ENCODE data around the gene ERICH3.
A peak's percentile ranks its signal among the peaks of the same experiment; 100 is the strongest.

Gene ERICH3, protein sequence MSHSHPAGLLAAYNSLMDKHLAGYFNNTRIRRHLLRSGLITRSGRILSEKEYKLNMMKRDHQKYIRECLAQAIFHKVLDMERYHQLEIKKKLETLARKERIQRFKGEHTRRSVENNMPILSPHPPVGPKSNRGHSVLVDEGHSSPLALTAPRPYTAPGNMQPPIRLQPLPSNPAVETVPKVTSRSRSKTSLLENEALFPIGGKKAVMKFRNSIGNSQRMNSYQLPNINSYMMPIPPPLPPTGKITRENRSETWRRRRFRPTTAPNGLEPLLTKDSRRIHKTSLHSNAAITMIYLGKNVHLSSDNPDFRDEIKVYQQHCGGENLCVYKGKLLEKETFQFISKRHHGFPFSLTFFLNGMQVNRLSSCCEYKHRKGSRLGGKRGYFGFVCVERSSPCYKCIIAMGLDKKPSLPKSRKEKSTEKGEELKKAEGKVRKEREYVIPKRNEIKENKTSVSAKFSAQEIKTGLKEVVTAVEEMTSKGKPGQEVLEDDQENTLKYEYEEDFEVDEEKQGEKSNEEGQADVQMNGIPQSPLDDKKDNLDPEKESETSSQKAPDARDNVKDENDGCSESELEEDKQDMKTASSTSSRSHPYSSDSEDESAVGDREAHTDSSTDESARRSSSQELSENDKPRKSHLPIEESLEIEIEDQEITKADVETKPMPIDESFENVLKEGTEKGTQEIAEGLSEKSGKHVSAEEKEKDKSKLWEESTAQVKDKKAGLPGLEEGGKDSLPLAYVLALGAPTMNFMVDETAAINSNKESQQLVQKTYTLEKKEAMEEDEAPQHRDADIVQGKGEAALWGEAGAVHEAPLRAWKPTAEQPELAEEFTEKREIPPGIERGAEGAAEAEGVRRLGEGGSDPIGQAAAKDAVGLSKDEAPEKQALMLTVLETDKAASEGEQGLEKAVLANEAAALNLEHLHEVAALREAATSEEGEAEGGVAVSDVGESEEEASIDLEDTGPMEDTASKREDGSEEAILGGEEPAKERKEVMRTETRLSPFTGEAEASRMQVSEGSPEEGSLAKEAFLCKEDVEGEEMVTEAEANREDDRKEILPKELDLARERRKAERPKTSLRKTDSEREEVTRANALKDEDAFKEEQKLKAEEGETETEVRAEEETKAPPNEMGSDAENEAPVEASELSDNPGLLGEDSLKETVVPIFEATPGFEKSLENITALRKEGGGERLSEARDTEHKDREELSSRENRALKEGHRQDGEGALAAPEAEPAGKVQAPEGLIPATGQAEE (N-terminal part only)

DNA sequence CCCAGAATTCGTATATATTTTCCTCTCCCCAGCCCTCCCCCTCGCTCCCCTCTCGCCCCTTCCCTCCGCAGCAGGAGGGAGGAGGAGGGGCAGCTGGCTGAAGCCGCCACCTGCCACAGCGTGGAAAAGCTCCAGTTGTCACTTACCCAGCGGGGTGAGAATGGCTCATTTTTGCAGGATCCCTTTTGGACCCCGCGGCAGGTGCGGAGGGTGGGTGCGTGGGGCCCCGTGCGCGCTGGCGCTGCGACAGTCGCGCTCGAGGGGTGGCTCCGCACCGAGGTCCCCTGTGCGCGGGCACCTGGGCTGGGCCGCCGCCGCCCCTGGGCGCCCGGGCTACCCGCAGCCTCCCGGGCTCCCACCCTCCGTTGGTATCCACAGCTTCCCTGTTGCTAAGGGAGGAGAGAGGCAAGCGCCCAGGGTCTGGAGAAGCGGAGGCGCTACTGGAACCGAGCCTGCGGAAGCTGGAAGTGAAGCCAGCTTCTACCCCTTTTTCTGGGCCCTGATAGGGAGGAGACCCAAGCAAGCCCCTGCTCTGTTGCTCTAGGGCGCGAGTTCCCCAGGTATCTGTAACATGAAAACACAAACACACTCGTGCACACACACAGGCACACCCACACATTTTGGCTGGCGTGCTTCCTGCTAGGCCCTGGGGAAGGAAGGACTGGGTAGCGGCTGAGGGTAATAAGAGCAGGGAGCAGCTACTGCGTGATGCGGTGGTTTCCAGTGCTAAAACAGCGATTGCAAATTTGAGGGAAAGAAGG lies at the start of gene ERICH3:
Gene ERICH3 (minus strand): TSS at position 442 of the 761 bp plus-strand sequence. CDS start 273 bp downstream, at position 169.
- DNase-seq: peak in 2 of 3 experiments; percentile 89 to 90

- DNase-seq: no peak
These were observed 44.0 kb upstream of the ERICH3 start for GRCh38 chr1:74717626-74718025.

- no peak for DNase-seq
These were observed 43.2 kb upstream of the ERICH3 start for GRCh38 chr1:74716822-74717221.

GRCh38 chr1:74715806-74716205 lies 42.2 kb upstream of the ERICH3 start:
- DNase-seq: no peak

GRCh38 chr1:74715236-74715502 lies 41.6 kb upstream of the ERICH3 start:
- DNase-seq: no peak

- DNase-seq: no peak
These were observed 41.0 kb upstream of the ERICH3 start for GRCh38 chr1:74714429-74715235.

DNA sequence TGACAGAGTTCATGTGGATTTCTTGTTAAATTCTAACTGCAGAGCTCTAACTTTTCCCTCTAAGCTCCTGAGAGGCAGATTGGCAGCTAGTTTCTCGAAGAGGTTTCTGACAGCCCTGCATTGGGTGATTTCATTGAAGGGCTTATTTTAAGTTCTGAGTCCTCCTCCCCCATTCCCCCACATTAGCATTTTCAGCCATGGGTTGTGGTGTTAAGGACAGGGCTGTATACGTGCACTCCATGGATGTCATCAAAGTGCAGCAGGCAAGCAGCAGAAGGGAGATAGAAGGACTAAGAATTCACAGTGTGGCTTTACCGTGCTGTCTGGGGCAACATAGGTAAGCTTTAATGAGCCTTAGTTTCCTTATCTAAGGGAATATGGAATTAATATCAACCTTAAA lies 40.3 kb upstream of the ERICH3 start:
- no peak for DNase-seq

GRCh38 chr1:74712881-74713280 lies 39.3 kb upstream of the ERICH3 start:
- DNase-seq: peak in 1 of 3 experiments; percentile 41

GRCh38 chr1:74703386-74704182 lies 30.0 kb upstream of the ERICH3 start:
- DNase-seq: no peak

GRCh38 chr1:74699331-74699730 lies 25.7 kb upstream of the ERICH3 start:
- DNase-seq: no peak

DNA sequence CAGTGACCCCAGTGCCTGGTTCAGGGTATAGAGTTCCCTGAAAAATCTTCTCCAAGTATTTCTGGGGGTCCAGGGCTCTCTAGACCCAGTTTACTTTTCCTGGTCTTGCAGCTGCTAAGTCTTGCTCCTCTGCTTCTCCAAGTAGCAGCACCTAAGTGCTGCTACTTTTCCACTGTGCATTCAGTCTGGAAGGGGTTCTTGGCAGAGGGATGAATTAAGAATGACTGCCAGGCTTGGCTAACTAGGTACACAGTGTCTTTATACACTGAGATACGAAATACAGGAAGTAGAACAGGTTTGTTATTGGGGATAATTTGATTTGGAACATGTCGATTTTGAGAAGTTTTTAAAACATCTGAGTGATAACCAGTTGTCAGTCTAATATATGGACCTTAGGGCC lies 24.2 kb upstream of the ERICH3 start:
- DNase-seq: no peak

- DNase-seq: peak in 1 of 3 experiments; percentile 4
These were observed 19.9 kb upstream of the ERICH3 start for GRCh38 chr1:74693473-74693872.

GRCh38 chr1:74690909-74691308 lies 17.3 kb upstream of the ERICH3 start:
- DNase-seq: peak; percentile 12 to 80 (median 59)

DNA sequence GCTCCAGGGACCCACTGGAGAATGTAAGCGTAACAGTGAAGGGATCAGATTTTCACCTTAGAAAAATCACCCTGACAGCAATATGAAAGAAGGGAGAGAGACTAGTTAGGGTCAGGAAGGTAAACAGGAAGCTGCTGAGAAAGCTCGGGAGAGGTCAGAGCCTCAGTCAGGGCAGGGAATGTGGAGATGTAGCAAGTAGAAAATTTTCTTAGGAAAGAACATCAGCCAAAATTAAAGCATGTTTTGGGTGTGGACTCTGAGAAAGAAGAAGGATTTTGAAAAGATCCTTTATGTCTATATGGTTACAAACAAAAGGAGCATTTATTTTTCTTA lies 16.7 kb upstream of the ERICH3 start:
- peak; percentile 9 to 80 (median 67) for DNase-seq

- DNase-seq: peak; percentile 67 to 93 (median 84)
These were observed 16.2 kb upstream of the ERICH3 start for GRCh38 chr1:74689621-74690363.

DNA sequence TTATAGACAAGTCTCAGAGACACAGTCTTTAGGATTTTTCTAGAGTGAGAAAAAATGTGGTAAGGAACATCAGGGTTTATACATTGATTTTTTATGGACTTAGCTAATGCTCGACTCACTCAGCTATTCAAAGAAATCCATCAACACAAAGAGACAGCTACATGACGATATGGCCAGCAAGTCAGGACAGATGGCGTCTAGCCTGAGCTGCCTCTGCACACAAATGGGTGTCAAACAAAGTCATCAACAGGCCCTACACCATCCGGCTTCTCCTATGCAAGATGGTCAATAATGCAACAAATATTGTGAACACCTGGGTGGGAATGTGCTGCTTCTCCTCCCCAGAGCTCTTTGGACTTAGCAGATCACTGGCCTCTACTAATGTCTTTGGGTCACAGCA lies 13.3 kb upstream of the ERICH3 start:
- peak in 1 of 3 experiments; percentile 66 for DNase-seq

GRCh38 chr1:74684301-74684700 lies 10.7 kb upstream of the ERICH3 start:
- DNase-seq: no peak

DNA sequence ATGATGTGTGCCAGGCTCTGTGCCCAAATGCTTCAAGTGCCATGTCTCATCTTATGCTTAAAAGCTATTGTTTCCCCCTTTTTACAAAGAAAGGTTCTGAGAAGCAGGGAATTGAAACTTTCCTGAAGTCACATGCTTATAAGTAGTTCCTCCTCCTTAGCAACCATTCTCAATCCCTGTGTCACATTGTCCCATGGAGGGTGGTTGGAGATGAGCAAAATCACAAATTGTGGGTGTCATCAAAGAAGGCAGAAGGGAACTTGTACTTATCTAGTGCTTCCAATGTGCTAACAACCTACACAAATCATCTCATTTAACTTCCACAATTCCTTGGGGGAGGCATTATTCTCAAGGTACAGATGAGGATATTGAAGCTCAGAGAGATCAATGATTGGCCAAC lies 10.1 kb upstream of the ERICH3 start:
- DNase-seq: no peak

- DNase-seq: no peak
These were observed 8.3 kb upstream of the ERICH3 start for GRCh38 chr1:74681851-74682250.

GRCh38 chr1:74681449-74681848 lies 7.9 kb upstream of the ERICH3 start:
- no peak for DNase-seq

Data from NCI-H1417 (cell line).